Activated T-helper 1 cell treated with anti-CD3 and anti-CD28 coated beads, Interleukin-12 subunit alpha, Interleukin-12 subunit beta, Interleukin-2, Interleukin-4 antibody, amounts not matched to agents 30 ng/mL and 10 ng/mL and 1 ng/mL, durations not matched to agents 14 hours and 24 hours and 36 hours (primary cell): Measurements from ENCODE around the gene ACE. TPM values are rescaled to one million over a fixed set of nuclear protein-coding genes. Genes with fewer than 3 reads are reported as not detected.
"Not testable (repeated sequence)": the region's sequence is repeated elsewhere in the genome, so short reads cannot be mapped to it uniquely, and the experiment has no call there.

ENCODE experiments used
- DNase-seq: peaks from one replicate; pipeline ENCODE4 v3.0.0; 2021; ENCODE audit warnings: low spot score
- H3K27ac Mint-ChIP-seq: one replicate; pipeline ENCODE4 v1.8.0; 2021; ENCODE audit warnings: mild to moderate bottlenecking, mixed read lengths
- H3K27me3 Mint-ChIP-seq: one replicate; pipeline ENCODE4 v1.8.0; 2022; ENCODE audit warnings: mild to moderate bottlenecking, moderate library complexity, mixed read lengths; ENCODE audit not compliant: insufficient read depth
- H3K36me3 Mint-ChIP-seq: one replicate; pipeline ENCODE4 v1.8.0; 2021; ENCODE audit warnings: low read depth, mixed read lengths
- H3K4me1 Mint-ChIP-seq: one replicate; pipeline ENCODE4 v1.8.0; 2021; ENCODE audit warnings: low read depth, mixed read lengths
- H3K4me3 Mint-ChIP-seq: one replicate; pipeline ENCODE4 v1.8.0; 2021; ENCODE audit warnings: mild to moderate bottlenecking, moderate library complexity, mixed read lengths
- H3K9me3 Mint-ChIP-seq: one replicate; pipeline ENCODE4 v1.8.0; 2021; ENCODE audit warnings: mixed read lengths
- intact Hi-C: fragments of 100-400 bp; cut with micrococcal nuclease; formaldehyde crosslinking; loops from one replicate; pipeline ENCODE4 v1.15.1; 2024
- total RNA-seq: library from RNA; stranded (reverse); gene quantifications from 2 replicates; pipeline ENCODE4 v1.2.3, GENCODE V29; 2022

Gene ACE
- total RNA-seq, 1 donor from 2014 or later, result 0.36 TPM

DNA sequence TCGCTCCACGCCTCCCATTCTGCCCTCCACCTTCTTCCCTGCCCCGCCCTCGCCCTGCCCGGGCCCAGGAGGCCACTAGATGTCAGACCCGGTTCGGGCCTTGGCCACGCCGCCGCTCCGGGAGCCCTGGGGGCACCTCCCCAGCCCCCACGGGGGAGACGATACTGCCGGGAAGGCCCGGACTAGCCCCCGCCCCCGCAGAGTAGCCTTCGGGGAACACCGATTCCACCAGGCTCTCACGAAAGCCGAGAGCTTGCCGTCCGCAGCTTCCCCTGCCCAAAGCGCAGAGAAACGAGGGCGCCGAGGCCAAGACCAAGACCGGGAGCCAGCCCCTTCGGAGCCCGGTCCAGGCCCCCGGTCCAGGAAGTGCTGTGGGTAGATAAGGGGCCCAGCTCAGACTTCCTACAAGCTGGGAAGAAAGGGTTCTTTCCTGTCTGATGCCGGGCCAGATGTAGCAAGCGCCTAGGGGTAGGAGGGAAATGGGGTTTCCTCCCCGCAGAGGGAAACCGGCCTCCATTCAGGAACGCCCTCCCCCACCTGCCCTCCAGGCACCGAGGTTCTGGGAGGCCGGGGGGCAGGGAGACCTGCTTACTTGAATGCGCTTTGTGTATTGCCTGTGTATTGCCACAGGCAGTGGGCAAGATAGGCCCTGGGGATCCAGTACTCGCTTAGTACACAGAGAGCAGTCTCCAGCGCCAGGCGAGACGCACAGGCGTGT lies 29.9 kb upstream of the ACE start:
- peak overlapping the region; percentile 44 for H3K27ac Mint-ChIP-seq
- H3K9me3 Mint-ChIP-seq, result no peaks in the 10 kb centered on the region
- peaks cover 14% of the 10 kb centered on the region for H3K27me3 Mint-ChIP-seq
- H3K36me3 Mint-ChIP-seq, result peaks cover 3% of the 10 kb centered on the region
- intact Hi-C loops, result loop anchor here (2.0 kb wide), 3 partner anchors 22 to 104 kb away; partner anchors contain the start of gene DCAF7
- peak; percentile 17 for DNase-seq
- peak overlapping the region; percentile 60 for H3K4me3 Mint-ChIP-seq
- peaks cover 17% of the 10 kb centered on the region for H3K4me1 Mint-ChIP-seq

DNA sequence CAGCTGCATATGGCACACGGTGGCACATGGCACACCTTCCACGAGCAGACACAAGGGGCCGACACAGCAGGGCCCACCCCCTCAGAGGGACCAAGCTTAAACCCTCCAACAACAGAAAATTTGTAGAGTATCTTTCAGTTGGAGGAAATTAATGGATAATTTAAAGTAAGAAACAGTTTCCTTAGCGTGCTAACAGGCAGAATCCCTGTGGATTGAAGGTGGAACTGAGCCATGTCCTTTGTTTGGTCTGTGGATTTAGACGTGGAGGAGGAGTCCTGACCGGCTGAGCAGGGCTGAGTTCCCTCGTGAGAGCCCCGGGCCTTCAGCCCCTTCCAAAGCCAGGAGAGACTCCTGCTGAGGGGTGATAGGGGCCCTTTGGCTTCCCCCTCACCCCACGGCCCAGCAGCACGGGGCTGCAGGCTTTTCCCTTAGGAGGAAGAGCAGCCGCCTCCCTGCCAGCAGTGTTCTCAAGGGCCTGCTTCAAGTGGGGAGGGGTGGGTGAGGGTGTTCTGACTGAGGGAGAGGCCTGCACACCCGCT lies 29.3 kb upstream of the ACE start:
- intact Hi-C loops, result loop anchor here (2.0 kb wide), 3 partner anchors 23 to 103 kb away; partner anchors contain the start of gene DCAF7
- peaks cover 14% of the 10 kb centered on the region for H3K27me3 Mint-ChIP-seq

DNA sequence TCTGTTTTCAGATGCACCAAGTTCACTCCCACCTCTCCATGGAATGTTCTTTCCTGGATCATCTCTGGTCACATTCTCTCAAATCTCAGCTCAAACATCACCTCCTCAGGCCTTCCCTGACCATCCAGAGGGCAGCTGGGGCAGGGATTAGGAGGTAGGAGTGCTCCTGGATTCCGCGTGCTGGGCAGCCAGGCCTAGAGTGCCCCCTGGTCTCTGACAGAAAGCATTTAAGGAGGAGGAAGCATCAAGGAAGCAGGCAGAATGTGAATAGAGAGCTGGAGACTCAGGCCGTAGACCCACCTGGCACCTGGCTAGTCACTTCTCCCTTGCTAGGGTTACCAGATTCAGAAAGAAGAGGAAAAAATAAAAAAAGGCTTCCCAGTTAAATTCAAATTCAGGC lies 28.2 kb upstream of the ACE start:
- Mint-ChIP-seq H3K27me3 (peaks cover 18% of the 10 kb centered on the region), H3K4me1 (peaks cover 17% of the 10 kb centered on the region), H3K36me3 (peaks cover 3% of the 10 kb centered on the region), H3K9me3 (no peaks in the 10 kb centered on the region), H3K27ac (no peak overlapping the region), H3K4me3 (no peak overlapping the region)
- intact Hi-C loops, result no loop called here
- no peak for DNase-seq

More for the DNA sequence above, 29.3 kb upstream of the ACE start:
- Mint-ChIP-seq H3K9me3 (no peaks in the 10 kb centered on the region), H3K27ac (peak overlapping the region; percentile 44), H3K4me1 (peaks cover 17% of the 10 kb centered on the region), H3K4me3 (peak overlapping the region; percentile 60), H3K36me3 (peaks cover 3% of the 10 kb centered on the region)
- no peak for DNase-seq

DNA sequence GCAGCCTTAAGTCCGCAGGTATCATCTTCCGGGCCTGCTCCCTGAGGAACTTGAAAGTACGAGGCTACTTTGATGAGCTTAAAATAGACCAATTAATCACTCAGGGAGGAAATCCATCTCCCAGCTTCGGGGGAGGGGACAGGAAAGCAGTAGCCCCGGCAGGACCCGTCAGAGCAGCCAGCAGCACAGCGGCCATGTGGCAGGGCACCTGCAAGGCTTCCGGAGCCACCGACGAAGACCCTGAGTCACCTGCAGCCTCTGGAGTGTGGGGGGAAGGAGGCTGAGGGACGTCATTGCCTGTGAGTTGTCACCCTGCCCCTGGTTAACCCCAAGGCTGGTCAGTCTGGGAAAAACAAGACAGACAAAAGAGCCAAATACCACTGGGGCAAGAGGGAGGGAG lies 26.3 kb upstream of the ACE start:
- no peak overlapping the region for H3K4me3 Mint-ChIP-seq
- DNase-seq, result no peak
- no peaks in the 10 kb centered on the region for H3K9me3 Mint-ChIP-seq
- peaks cover 19% of the 10 kb centered on the region for H3K27me3 Mint-ChIP-seq
- H3K36me3 Mint-ChIP-seq, result no peaks in the 10 kb centered on the region
- H3K27ac Mint-ChIP-seq, result no peak overlapping the region
- peaks cover 10% of the 10 kb centered on the region for H3K4me1 Mint-ChIP-seq
- intact Hi-C loops, result no loop called here

DNA sequence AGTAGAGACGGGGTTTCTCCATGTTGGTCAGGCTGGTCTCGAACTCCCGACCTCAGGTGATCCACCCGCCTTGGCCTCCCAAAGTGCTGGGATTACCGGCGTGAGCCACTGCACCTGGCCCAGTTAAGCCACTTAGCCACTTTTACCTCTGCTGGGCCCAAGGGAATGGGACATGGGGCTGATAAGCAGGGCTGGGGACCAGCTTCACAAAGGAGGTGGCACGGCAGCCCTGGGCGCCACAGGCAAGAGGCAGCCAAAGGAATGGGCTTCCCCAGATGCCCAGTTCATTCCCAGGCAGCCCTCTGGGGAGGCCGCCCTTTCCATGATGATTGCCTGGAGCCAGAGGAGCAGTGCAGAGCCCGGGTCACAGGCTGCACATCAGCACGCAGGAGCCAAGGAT lies 25.7 kb upstream of the ACE start:
- Mint-ChIP-seq H3K27me3 (peaks cover 19% of the 10 kb centered on the region), H3K4me3 (no peak overlapping the region), H3K4me1 (peaks cover 10% of the 10 kb centered on the region), H3K9me3 (no peaks in the 10 kb centered on the region), H3K36me3 (no peaks in the 10 kb centered on the region), H3K27ac (no peak overlapping the region)
- intact Hi-C loops, result no loop called here
- no peak for DNase-seq

DNA sequence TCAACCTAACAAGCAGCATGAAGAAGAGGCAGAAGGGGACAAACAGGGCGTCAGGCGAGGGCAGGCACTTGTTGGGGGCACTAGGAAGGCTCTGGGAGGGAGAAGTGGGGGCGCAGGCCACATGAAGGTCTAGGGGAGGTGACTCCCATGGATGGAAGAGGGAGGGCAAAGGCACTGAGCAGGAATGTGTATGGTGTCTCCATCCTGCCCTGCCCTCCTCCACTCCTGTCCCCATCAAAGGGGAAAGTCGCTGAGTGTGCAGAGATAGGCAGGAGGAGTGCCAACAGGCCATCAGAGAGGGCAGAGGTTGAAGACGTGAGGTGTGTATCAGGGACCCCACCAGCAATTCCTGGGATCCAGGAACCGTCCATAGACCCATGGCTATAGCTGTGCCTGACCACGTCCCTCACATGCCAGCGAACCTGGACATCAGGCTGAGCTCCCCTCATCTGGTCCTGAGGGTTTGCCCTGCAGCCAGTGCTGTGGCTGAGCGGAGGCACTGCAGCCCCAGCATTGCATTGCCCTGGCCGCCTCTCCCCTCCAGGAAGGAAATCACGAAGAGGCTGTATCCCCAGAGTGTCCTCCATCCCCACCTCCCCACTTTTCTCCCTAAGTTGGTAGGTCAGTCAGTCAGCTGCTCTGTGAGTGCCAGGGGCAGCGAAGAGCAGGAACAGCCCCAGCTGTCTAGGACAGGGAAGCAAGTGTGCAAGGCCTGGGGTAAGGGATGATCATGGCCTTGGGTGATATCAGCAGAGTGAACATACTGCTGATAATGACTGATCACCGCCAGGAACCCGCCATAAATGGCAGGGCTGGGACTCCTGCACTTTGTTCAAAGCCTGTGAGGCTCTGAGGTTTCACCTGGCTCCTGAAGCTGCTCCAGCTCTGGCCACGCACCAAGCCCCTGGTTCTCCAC lies 24.6 kb upstream of the ACE start:
- Mint-ChIP-seq H3K27ac (no peak overlapping the region), H3K4me1 (peaks cover 7% of the 10 kb centered on the region), H3K36me3 (no peaks in the 10 kb centered on the region), H3K9me3 (no peaks in the 10 kb centered on the region), H3K27me3 (peaks cover 19% of the 10 kb centered on the region), H3K4me3 (no peak overlapping the region)
- intact Hi-C loops, result no loop called here
- no peak for DNase-seq

DNA sequence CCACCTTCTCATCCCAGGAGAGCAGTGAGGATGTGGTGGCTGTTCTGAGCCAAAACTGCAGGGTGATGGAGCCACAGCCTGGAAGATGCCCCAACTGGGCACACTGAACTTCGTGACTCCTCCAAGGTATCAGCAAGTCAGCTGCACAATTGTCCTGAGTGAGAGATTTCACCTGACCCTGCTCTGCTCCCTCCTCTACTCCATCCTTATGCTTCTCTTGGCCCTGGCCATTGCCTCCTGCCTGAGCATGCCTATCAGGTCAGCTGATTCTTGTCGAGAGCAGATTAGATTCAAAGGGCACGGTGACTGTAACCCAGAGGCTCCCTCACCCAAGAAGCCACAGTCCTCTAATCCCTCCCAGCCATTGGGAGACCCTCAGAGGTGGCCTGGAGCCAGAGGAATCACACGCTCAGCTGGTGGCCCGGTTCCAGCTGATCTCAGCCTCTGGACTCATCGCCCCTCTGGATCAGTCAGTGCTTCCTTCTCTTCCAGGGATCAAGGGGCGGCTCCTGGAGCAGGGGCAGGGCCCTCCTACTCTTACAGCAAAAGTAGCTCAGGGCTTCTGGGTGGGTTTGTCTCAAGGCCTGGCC lies 23.8 kb upstream of the ACE start:
- Mint-ChIP-seq H3K9me3 (no peaks in the 10 kb centered on the region), H3K36me3 (no peaks in the 10 kb centered on the region), H3K27ac (no peak overlapping the region), H3K4me1 (peaks cover 4% of the 10 kb centered on the region), H3K4me3 (no peak overlapping the region), H3K27me3 (peaks cover 21% of the 10 kb centered on the region)
- intact Hi-C loops, result no loop called here
- DNase-seq, result no peak

DNA sequence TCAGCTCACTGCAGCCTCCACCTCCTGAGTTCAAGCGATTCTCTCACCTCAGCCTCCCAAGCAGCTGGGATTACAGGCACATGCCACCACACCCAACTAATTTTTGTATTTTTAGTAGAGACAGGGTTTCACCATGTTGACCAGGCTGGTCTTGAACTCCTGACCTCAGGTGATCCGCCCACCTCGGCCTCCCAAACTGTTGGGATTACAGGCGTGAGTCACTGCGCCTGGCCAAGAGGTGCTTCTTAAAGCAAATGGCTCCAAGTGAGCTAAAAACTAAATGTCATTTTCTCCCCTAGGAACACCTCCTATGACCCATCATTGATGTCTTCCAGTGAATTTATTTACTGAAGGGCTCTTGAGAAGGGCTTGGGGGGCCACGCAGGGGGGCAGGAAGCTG lies 22.5 kb upstream of the ACE start:
- intact Hi-C loops, H3K36me3 Mint-ChIP-seq, H3K27ac Mint-ChIP-seq, H3K4me3 Mint-ChIP-seq, DNase-seq, H3K9me3 Mint-ChIP-seq, H3K4me1 Mint-ChIP-seq: not testable (repeated sequence)
- peaks cover 22% of the 10 kb centered on the region for H3K27me3 Mint-ChIP-seq

DNA sequence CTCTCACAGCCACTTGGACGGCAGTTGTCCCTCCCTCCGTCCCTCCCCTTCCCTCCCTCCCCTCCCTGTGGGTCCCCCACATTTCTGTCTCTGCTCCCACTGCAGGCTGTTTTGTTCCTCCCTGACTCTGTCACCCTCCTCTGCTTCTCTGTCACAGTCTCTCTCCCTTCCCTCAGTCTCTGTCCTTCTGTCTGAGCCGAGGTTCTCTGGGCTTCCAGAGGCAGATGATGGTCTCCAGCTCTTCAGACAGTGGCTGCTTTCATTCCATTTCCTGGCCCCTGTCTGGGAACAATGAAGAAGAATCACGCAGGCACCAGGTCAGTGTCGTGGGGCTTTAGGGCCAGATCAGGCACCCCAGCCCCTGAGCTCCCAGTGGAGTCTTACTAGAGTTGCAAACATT lies 21.9 kb upstream of the ACE start:
- H3K27me3 Mint-ChIP-seq, result peaks cover 22% of the 10 kb centered on the region
- H3K27ac Mint-ChIP-seq, result no peak overlapping the region
- no peaks in the 10 kb centered on the region for H3K4me1 Mint-ChIP-seq
- no peak overlapping the region for H3K4me3 Mint-ChIP-seq
- no peak for DNase-seq
- no peaks in the 10 kb centered on the region for H3K9me3 Mint-ChIP-seq
- intact Hi-C loops, result no loop called here
- H3K36me3 Mint-ChIP-seq, result no peaks in the 10 kb centered on the region

DNA sequence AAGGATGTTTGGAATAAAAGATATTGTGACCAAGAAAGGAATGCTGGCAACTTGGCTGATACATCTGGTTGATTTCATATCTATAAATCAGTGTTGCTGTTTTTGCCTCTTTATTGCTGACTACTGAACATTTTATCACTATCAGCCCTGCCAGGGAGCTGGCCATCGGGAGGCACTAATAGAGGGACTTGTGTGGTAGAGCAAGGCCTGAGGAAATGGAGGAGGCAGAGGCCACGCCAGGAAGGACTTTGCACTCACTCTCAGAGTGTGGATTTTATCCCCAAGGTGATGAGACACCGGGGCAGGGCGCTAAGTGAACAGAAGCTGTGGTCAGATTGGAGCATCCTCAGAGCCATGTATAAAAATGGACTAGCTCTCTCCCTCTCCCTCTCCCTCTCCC lies 21.4 kb upstream of the ACE start:
- Mint-ChIP-seq H3K27ac (no peak overlapping the region), H3K9me3 (no peaks in the 10 kb centered on the region), H3K4me1 (no peaks in the 10 kb centered on the region), H3K27me3 (peaks cover 23% of the 10 kb centered on the region), H3K4me3 (no peak overlapping the region), H3K36me3 (no peaks in the 10 kb centered on the region)
- DNase-seq, result no peak
- intact Hi-C loops, result no loop called here

DNA sequence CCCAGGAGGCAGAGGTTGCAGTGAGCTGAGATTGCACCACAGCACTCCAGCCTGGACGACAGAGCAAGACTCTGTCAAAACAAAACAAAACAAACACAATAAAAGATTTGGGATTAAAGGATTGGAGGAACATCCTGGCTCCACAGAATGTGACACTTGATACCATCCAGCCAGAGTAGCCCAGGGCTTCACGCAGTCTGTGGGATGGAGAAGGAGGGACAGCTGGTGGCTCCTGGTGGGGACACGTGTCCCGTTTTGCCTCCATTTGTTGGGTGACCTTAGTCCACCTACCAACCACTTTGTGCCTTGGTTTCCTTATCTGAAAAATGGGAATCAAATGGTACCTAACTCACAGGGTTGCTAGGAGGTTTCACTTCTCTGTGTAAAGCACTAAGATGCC lies 18.4 kb upstream of the ACE start:
- Mint-ChIP-seq H3K27me3 (peaks cover 23% of the 10 kb centered on the region), H3K9me3 (no peaks in the 10 kb centered on the region), H3K27ac (no peak overlapping the region), H3K4me3 (no peak overlapping the region), H3K36me3 (no peaks in the 10 kb centered on the region), H3K4me1 (no peaks in the 10 kb centered on the region)
- intact Hi-C loops, result no loop called here
- no peak for DNase-seq

DNA sequence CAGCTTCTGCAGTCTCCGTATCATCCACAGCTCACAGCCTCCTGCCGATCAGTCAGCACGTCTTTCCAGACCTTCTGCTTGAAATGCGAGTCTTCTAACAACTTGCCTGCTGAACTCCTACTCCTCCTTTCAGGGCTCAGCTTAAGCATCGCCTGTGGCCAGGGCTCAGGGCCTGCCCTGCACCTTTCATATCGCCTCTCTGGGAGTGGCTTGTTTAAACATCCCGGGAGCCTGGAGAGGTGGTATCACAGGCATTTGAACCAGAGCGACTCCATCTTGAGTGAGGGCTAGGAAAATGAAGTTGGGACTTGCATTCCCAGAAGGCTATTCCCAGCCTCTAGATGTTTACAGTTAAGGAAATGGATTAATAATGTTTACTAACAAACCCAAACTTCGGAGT lies 16.8 kb upstream of the ACE start:
- H3K27ac Mint-ChIP-seq, result no peak overlapping the region
- no peak overlapping the region for H3K4me3 Mint-ChIP-seq
- H3K36me3 Mint-ChIP-seq, result no peaks in the 10 kb centered on the region
- H3K9me3 Mint-ChIP-seq, result no peaks in the 10 kb centered on the region
- peaks cover 30% of the 10 kb centered on the region for H3K27me3 Mint-ChIP-seq
- intact Hi-C loops, result no loop called here
- no peak for DNase-seq
- H3K4me1 Mint-ChIP-seq, result no peaks in the 10 kb centered on the region

DNA sequence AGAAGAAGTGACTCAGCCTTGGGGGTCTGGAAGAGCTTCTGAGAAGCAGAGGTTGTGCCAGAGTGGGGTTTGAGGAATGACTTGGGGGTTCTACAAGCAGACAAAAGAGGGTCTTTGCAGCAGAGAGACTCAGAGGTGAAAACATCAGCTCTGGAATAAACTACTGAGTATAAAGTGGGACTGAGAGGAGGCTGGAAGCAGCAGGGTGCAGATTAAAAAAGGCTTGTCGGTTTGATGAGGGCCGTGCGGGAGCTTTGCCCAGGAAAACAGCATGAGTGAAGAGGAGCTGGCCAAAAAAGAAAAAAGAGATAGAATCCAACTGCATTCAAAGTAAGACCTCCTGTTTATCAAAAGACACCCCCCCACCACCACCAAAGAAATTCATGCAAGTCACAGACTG lies 13.1 kb upstream of the ACE start:
- Mint-ChIP-seq H3K27me3 (peaks cover 32% of the 10 kb centered on the region), H3K9me3 (no peaks in the 10 kb centered on the region), H3K4me3 (no peak overlapping the region), H3K36me3 (no peaks in the 10 kb centered on the region), H3K27ac (no peak overlapping the region), H3K4me1 (no peaks in the 10 kb centered on the region)
- DNase-seq, result no peak
- intact Hi-C loops, result no loop called here
